Measurements from ENCODE around the gene OR8K5.

- TF ChIP-seq SCRT2 (tag by site-specific recombination; IDR thresholded peaks at IDR 0.05) = no peak
- TF ChIP-seq, protein P1, sequence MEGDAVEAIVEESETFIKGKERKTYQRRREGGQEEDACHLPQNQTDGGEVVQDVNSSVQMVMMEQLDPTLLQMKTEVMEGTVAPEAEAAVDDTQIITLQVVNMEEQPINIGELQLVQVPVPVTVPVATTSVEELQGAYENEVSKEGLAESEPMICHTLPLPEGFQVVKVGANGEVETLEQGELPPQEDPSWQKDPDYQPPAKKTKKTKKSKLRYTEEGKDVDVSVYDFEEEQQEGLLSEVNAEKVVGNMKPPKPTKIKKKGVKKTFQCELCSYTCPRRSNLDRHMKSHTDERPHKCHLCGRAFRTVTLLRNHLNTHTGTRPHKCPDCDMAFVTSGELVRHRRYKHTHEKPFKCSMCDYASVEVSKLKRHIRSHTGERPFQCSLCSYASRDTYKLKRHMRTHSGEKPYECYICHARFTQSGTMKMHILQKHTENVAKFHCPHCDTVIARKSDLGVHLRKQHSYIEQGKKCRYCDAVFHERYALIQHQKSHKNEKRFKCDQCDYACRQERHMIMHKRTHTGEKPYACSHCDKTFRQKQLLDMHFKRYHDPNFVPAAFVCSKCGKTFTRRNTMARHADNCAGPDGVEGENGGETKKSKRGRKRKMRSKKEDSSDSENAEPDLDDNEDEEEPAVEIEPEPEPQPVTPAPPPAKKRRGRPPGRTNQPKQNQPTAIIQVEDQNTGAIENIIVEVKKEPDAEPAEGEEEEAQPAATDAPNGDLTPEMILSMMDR (tag by site-specific recombination; IDR thresholded peaks at IDR 0.05) = no peak
These were observed 47.7 kb upstream of the OR8K5 start for GRCh38 chr11:56207790-56208189.

Data from HEK293 (cell line).